NCI-H69 (cell line): ENCODE results near the gene MICOS13.

Experiments
- DNase-seq: peaks from one replicate; lab custom pipeline; 2025; lab: John Stamatoyannopoulos, UW

MICOS13 gene

DNA sequence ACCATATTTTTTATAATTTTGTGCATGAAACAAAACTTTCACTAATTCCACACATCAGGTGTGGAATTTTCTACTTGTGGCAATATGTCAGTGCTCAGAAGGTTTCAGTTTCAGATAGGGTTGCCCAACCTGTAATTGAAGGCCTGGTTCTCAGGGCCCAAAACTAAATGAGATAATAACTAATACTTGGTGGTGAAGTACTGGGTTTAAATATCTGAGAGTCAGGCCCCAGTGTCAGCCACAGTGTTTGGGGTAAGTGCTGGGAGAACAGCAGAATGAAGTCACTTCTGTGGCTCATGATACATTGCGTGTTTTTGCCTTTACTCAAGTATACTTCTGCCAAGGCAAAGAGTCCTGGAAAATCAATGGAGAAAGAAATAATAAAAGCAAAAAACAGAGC lies 51.9 kb downstream of the MICOS13 start:
- no peak for DNase-seq
